SK-MEL-5 (cell line): Measurements from ENCODE around the gene ART1. TPM values are rescaled to one million over a fixed set of nuclear protein-coding genes. Genes with fewer than 3 reads are reported as not detected.
"Not testable (repeated sequence)": the region's sequence is repeated elsewhere in the genome, so short reads cannot be mapped to it uniquely, and the experiment has no call there.

ENCODE experiments used
- DNase-seq: peaks from one replicate; pipeline ENCODE4 v3.0.0-alpha.2; 2016; ENCODE audit warnings: low read depth, low spot score
- in situ Hi-C: cut with HindIII; loops from 2 replicates; pipeline ENCODE4 v1.10.0; 2016; ENCODE audit warnings: low sequenced_read_pairs, high pct_unique_total_duplicates, low pct_unique_long_range_greater_than_20kb
- total RNA-seq: library from RNA; depleted of rRNA; stranded (reverse); fragments of >200 nt; shearing (Covaris generic); gene quantifications from 2 replicates; pipeline ENCODE4 v1.2.3, GENCODE V29; 2014

The ART1 gene
- total RNA-seq, 1 experiment from 2014 or later = not detected

DNA sequence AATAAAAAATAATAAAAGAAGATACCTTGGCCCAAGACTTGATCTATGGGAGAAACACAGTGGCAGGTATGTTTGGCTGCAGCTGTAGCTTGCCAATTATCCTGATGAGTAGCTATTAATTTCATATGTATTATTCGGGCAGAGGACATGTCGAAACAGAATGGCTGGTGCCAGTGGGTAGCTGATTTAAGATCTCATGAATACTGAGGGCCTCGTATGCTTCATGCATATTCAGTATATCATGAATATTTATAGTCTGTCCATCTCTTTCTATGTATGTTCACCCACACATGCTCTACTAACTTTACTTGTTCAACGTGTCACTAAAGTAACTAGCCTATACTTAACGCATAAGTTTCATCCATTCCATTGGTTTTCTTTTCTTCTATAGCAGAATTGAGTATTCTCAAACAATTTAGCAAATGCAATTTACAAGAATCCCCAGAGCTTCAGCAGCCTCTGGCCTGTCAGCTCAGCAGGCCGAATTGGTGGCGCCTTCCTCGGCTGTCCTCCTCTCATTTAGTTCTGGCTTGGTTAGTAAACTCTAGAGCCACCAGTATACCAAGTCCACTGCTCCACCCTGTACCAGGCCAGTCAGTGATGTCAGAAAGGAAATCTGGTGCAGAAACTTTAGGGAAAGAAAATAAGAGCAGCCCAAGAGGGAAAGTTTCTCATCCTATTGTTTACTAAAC lies 21.0 kb upstream of the ART1 start:
- no peak for DNase-seq
- in situ Hi-C loops = no loop called here

DNA sequence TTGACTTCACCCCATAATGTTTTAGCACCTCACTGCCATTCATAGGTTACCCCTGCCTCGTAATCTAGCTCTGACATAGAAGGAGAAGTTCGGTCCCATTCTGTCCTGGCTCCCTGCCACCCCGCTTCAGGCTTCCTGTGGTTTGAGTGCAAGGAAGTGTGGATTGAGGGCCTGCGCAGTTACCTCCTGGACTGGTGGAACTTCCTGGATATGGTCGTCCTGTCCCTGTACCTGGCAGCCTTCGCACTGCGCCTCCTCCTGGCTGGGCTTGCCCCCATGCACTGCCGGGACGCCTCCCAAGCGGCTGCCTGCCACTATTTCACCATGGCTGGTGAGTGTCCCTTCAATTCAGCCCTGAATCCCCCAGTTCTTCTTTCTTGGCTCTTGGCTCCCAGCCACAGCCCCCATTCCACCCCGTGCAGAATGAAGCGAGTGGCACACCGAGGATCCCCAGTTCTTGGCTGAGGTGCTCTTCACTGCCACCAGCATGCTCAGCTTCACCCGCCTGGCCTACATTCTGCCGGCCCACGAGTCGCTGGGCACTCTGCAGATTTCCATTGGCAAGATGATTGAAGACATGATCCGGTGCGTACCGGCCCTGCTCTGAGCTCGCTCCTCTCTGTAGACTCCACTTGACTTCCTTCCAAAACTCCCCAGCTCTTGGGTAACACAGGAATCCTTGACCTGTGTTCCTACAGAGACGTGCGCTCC lies 18.5 kb upstream of the ART1 start:
- in situ Hi-C loops = no loop called here
- no peak for DNase-seq

DNA sequence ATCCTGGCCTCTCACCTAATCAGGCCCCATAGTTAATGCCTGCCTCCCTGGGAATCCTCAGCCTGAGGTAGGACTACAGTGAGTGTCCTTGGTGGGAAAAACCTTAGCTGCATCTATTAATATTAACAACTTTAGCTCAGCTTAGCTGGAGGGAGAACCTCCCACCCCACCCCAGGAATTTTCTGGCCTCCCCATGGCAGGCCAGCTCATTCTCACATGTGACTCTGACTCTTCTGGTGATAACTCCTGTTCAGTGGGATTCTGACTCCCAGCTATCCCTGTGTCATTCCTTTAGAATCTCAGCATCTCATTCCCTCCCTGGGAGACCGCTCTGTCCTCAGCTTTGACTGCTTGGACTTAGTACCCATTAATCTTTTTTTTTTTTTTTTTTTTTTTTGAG lies 17.6 kb upstream of the ART1 start:
- DNase-seq = no peak
- in situ Hi-C loops = no loop called here

DNA sequence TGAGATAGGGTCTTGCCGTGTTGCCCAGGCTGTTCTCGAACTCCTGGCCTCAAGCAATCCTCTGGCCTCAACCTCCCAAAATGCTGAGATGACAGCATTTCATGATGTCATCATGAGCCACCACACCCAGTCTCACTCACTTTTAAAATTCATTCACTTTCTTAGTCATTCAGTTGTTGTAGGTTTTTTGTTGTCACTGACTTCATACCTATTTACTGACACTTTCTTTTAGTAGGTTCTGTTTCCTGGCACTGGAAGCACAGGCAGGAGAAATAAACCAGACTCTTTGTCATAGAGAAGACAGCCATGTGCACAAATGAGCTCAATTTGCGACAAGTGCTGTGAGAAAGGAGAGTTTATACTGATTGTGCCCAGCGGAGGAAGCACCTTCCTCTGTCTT lies 13.6 kb upstream of the ART1 start:
- in situ Hi-C loops = no loop called here

DNA sequence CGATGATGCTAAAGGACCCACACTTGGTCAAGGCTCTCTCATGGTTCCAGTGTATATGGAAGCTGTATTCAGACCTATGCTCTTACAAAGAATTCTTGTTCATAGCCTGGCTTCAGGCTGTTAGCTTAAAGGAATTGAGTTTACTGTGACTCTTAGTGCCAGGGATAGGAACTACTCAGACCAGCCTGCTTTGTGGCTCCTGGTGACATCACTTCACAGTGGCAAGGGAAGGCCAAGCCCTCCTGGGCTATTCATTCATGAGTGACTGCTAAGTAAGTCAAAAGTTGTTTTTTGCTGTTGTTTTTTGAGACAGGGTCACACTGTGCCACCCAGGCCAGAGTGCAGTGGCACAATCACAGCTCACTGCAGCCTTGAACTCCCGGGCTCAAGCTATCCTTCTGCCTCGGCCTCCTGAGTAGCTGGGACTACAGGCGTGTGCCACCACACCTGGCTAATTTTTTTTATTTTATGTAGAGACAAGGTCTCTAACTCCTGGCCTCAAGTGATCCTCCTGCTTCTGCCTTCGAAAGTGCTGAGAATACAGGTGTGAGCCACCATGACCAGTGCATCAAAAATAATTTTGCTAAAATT lies 12.8 kb upstream of the ART1 start:
- DNase-seq = no peak
- in situ Hi-C loops = no loop called here

More for the DNA sequence above, 13.6 kb upstream of the ART1 start:
- DNase-seq = no peak

DNA sequence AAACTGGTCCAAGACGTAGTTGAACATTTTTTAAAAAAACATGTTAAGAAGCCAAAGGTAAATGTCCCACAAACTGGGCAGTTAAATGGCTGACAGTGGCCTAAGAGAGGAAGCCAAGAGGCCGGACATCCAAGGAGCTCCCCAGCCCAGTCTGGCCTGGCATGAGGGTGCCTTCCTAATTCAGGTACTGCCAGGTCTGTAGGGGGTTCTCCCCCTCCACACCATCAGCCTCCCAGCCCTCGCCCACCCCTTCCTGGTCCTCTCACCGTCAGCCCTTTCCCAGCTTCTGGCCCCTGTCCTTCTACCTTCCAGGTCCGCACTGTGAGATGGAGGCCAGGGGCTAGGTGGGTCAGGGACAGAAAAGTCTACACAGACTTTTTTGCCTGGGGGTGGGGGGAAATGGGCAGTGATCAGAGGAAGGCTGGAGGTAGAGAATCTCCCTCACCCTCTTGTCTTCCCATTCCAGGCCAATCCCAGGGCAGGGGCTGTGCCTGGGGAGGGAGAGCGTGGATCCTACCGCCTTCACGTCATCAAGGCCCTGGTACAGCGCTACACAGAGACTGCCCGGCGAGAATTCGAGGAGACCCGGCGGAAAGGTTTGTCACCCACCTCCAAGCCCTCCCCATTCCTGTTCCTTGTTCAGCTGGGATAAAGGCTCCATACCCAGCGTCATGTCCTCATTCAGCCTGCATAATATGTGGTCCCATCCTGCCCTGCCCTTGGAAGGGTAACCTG lies 9.1 kb upstream of the ART1 start:
- DNase-seq = no peak
- in situ Hi-C loops = no loop called here

DNA sequence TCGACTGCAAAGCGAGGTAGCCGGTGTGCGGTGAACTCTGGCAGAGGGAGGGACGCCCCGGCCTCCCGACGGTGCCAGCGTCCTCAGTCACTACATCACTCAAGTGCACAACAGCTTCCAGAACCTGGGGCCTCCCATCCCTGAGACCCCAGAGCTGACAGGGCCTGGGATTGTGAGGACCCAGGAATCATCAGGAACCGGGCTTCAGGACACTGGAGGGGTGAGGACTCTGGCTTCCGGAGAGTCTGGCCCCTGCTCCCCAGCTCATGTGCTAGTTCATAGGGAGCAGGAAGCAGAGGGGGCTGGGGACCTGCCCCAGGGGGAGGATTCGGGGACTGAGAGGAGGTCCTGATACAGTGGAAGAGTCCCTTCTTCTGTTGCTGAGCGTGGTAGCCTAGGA lies 7.7 kb upstream of the ART1 start:
- in situ Hi-C loops = no loop called here

DNA sequence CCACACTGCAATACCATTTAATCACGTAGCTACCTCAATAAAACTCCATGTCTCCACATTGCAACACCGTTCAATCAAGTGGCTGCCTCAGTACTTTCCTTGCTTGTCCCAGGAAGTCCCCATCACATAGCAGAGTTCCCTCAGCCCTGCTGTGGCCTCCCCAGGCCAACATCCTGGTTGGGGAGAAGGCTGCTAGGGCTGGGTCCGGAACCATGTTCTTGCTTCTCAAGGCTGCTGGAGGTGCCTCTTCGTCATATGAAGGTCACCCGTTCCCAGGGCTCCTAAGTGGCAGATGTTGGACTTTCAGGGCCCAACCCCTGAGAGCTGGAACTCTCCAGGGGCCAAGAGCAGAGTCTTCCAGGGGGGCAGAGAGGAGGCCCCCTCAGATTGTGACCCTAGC lies 6.4 kb upstream of the ART1 start:
- no peak for DNase-seq
- in situ Hi-C loops = no loop called here

More for the DNA sequence above, 7.7 kb upstream of the ART1 start:
- no peak for DNase-seq

DNA sequence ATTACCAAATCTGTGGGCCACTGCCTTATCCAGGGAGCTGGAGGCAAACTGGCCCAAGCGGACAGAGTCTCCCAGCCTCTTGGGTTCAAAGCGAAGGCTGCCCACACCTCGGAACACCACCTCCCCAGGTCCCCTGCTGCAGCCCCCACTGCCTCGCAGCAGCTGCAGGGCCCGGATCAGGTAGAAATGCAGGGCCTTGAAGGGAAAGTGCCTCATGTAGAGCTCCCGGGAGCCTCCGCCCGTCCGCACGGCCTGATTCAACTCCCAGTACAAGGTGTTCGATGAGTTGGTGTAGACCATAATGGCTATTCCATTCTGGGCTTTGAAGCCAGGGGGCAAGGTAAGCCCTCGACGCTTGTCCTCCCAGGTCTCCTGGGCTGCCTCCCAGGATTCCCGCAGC lies 5.1 kb upstream of the ART1 start:
- no peak for DNase-seq
- in situ Hi-C loops = no loop called here

DNA sequence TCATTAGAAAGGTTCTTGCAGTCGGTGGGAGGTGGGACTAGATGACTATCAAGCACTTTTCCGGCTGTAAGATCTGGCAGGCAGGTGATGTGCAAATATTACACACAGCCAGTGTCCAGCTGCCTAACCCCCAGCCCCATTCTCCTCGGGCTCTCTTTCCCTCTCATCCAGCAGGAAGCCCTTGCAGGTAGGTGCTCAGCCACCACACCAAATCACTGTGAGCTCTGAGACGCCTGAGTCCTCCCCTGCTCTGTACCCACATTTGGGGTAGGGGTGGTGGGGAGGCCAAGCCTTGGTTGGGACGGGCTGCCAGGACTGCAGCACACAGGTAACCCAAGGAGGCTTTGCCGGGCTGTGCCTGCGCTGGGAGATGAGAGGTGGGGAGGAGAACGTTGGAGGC lies 3.7 kb upstream of the ART1 start:
- in situ Hi-C loops = no loop called here
- DNase-seq = no peak

DNA sequence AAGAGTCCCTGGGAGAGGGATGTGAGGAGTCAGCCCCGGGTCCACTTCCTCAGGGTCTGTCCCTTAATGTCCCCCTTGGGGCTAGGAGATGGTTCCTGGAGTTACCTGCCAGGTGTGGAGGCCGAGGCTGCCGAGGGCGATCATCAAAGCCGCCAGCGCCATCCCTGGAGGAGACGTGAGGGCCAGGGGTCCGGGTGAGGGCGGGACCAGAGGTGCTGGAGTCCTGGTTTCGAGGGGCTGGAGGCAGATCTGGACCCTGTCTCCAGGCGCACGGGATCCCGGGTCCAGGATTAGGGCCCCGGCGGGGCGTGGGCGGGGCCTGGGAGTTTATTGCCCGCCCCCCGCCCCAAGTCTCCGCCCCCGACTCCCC lies 3.2 kb upstream of the ART1 start, which contains the start of gene ART5:
TSS of gene ART5 (minus strand) at position 292 of the 370 bp plus-strand sequence. CDS start at position 162, 130 bp downstream.
- no peak for DNase-seq
- in situ Hi-C loops = no loop called here

DNA sequence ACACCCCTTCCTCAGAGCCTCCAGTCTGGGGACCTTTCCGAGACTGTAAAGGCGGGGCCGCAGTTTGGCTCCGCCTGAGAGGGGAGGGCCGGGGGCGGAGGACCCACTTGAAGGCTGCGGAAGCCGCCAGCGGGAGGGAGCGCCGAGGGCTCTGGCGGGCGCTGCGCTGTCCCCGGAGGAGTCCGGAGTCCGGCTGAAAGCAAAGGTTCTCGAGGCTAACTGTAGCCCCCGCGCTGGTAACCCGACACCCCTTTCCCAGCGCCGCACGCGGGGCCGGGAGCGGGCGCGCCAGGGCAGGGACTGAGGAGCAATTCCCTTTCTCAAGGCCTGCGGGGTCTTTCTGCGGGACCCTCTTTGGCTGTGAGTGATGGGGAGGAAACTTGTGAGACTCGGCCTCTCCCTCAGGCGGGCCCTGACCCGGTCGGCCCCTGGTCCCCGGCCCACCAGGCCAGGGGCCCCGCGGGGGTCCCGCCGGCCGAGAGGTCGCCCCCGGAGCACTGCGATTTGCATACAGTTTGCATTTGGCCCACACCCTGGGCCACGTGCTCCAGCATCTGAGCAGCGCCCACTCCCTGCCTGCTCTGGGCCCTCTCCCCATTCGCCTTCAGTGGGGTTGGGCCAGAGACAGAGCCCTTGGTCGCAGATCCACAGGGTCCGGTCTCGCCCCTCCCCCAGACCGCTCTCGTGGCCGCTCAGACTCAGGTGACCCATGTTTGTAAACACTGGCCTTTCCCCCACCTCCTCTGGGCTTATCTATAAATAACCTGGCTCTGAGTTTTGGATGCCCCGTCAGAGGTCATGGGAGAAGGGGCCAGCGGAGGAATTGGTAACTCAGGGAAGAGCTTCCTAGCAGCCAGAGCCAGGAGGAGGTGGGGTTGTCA lies 2.6 kb upstream of the ART1 start:
- in situ Hi-C loops = no loop called here
- peak; percentile 64 for DNase-seq

DNA sequence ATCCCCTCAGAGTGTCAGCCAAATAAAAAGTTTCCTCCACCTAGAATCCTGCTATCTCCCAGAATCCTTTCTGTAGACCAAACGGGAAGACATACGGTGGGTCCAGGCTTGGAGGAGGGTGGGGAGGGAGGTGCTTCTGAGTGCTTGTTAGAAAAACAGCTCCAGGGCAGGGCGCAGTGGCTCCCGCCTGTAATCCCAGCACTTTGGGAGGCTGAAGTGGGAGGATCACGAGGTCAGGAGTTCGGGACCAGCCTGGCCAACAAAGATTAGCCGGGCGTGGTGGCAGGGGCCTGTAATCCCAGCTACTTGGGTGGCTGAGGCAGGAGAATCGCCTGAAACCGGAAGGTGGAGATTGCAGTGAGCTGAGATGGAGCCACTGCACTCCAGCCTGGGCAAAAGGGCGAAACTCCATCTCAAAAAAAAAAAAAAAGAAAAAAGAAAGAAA lies 1.8 kb upstream of the ART1 start:
- DNase-seq, in situ Hi-C loops: not testable (repeated sequence)

DNA sequence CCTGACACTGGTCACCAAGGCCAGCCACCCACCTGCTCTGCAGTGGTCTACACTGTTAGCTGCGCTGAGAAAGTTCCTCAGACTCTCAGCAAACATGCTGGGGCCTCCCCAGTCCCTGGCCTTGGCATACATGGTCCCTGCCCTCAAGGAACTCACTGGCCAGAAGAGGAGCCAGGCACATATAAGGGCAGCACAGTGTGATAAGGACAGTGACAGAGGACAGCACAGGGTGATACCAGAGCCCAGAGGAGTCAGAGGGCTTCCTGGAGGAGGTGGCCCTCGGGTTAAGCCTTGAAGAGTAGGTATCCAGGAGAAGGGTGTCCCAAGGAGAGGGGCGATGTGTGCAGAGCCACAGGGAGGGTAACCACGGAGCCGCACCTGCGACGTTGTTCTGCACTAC lies 624 bp downstream of the ART1 start:
- DNase-seq = no peak
- in situ Hi-C loops = no loop called here

DNA sequence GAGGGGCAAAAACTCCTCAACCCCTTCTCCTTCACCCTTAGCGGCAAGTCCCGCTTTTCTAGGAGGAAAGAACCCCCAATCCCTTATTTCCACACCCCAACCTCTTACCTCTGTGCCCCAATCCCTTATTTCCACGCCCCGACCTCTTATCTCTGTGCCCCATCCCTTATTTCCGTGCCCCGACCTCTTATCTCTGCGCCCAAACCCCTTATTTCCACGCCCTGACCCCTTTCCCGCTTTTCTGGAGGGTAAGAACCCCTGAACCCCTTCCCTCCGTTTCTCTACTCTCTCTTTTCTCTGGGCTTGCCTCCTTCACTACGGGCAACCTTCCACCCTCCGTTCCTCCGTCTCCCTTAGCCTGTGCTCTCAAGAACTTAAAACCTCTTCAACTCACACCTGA lies 3.9 kb downstream of the ART1 start:
- in situ Hi-C loops = not testable (repeated sequence)

DNA sequence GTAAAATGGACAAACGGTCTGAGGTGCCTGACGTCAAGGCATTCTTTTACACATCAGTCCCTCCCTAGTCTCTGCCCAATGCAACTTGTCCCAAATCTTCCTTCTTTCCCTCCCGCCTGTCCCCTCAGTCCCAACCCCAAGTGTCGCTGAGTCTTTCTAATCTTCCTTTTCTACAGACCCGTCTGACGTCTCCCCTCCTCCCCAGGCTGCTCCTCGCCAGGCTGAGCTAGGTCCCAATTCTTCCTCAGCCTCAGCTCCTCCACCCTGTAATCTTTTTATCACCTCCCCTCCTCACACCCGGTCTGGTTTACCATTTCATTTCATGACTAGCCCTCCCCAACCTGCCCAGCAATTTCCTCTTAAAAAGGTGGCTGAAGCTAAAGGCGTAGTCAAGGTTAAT lies 4.4 kb downstream of the ART1 start:
- DNase-seq, in situ Hi-C loops: not testable (repeated sequence)

More for the DNA sequence above, 3.9 kb downstream of the ART1 start:
- DNase-seq = not testable (repeated sequence)

DNA sequence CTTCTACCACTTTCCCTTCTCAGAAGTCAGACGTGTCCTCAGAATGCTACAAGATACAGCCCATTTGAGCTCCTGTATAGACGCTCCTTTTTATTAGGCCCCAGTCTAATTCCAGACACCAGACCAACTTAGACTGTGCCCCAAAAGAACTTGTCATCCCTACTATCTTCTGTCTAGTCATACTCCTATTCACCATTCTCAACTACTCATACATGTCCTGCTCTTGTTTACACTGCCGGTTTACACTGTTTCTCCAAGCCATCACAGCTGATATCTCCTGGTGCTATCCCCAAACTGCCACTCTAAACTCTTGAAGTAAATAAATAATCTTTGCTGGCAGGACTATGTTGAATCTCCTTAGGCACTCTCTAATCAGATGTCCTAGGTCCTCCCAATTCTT lies 7.6 kb downstream of the ART1 start:
- in situ Hi-C loops, DNase-seq: not testable (repeated sequence)
